ENCODE measurements around the gene EFHD2. TPM values are rescaled to one million over a fixed set of nuclear protein-coding genes. Genes with fewer than 3 reads are reported as not detected.

Gene EFHD2
- total RNA-seq, 6 experiments from 2014 or later = 41.2 to 67.2 (median 65.3) TPM

GRCh38 chr1:15411593-15412137 lies 2.0 kb downstream of the EFHD2 start:
- peak overlapping the region; percentile 72 for H3K27ac Mint-ChIP-seq
- peaks cover 57% of the 10 kb centered on the region for H3K4me1 Mint-ChIP-seq (ENCODE audit: low read depth)
- H3K4me3 Mint-ChIP-seq = peak overlapping the region; percentile 90
- peak; percentile 5 for DNase-seq
- peaks cover 19% of the 10 kb centered on the region for H3K36me3 Mint-ChIP-seq (ENCODE audit: low read depth)
- H3K9me3 Mint-ChIP-seq = no peaks in the 10 kb centered on the region
- TF ChIP-seq, protein P1, sequence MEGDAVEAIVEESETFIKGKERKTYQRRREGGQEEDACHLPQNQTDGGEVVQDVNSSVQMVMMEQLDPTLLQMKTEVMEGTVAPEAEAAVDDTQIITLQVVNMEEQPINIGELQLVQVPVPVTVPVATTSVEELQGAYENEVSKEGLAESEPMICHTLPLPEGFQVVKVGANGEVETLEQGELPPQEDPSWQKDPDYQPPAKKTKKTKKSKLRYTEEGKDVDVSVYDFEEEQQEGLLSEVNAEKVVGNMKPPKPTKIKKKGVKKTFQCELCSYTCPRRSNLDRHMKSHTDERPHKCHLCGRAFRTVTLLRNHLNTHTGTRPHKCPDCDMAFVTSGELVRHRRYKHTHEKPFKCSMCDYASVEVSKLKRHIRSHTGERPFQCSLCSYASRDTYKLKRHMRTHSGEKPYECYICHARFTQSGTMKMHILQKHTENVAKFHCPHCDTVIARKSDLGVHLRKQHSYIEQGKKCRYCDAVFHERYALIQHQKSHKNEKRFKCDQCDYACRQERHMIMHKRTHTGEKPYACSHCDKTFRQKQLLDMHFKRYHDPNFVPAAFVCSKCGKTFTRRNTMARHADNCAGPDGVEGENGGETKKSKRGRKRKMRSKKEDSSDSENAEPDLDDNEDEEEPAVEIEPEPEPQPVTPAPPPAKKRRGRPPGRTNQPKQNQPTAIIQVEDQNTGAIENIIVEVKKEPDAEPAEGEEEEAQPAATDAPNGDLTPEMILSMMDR (IDR thresholded peaks at IDR 0.05) = no peak
- peaks cover 2% of the 10 kb centered on the region for H3K27me3 Mint-ChIP-seq (ENCODE audit: insufficient read depth)

GRCh38 chr1:15412175-15412800 lies 2.6 kb downstream of the EFHD2 start:
- peak; percentile 48 for DNase-seq
- Mint-ChIP-seq H3K9me3 (no peaks in the 10 kb centered on the region), H3K27me3 (ENCODE audit: insufficient read depth) (peaks cover 2% of the 10 kb centered on the region), H3K4me3 (peak overlapping the region; percentile 90), H3K4me1 (ENCODE audit: low read depth) (peaks cover 57% of the 10 kb centered on the region), H3K36me3 (ENCODE audit: low read depth) (peaks cover 19% of the 10 kb centered on the region), H3K27ac (peak overlapping the region; percentile 44)
- TF ChIP-seq, protein P1 (IDR thresholded peaks at IDR 0.05) = no peak

- TF ChIP-seq, protein P1 (IDR thresholded peaks at IDR 0.05) = no peak
- peaks cover 19% of the 10 kb centered on the region for H3K36me3 Mint-ChIP-seq (ENCODE audit: low read depth)
- no peak overlapping the region for H3K27ac Mint-ChIP-seq
- H3K9me3 Mint-ChIP-seq = no peaks in the 10 kb centered on the region
- no peak overlapping the region for H3K4me3 Mint-ChIP-seq
- peaks cover 2% of the 10 kb centered on the region for H3K27me3 Mint-ChIP-seq (ENCODE audit: insufficient read depth)
- DNase-seq = no peak
- H3K4me1 Mint-ChIP-seq (ENCODE audit: low read depth) = peaks cover 57% of the 10 kb centered on the region
These were observed 3.2 kb downstream of the EFHD2 start for GRCh38 chr1:15412843-15413242.

DNA sequence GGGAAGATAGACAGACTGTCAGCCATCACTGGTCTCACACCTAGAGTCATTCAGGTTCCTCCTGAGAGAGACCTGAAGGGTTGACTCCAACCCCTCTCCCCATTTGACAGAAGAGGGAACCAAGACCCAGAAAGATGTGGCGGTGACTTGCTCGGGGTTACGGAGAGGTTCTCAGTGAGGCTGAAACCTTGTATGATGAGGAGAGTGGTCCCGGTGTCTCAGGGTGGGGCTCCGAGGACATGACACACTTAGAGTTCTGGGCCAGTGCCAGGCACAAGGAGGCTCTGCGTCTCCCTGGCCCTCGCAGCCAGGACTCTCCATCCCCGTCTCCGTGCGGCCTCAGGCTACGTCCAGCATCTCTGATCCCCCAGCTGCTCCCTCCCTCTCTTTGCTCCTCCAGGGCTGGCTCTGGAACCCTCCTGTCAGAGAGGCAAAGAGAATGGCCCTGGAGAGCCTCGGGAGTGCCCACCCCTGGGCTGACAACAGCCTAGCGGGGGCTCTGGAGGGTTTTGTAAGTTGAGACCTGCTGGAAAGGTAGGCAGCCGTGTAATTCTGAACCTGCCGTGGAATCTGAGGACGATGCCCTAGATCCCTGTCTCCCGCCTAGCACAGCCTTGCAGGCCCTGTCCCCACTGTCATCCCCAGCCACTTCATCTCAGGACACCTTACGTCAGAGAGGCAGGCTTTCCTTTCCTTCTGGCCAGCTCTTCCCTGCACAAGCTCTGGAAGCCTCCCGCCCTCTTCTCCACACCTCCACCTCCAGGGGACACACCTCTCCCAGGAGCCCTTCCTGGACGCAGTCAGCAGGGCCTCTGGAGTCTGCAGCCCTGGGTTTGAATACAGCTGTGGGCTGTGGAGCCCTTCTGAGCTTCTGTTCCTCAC lies 4.1 kb downstream of the EFHD2 start:
- no peak for DNase-seq
- no peak overlapping the region for H3K4me3 Mint-ChIP-seq
- no peaks in the 10 kb centered on the region for H3K9me3 Mint-ChIP-seq
- H3K36me3 Mint-ChIP-seq (ENCODE audit: low read depth) = peaks cover 19% of the 10 kb centered on the region
- TF ChIP-seq, protein P1 (IDR thresholded peaks at IDR 0.05) = no peak
- H3K27me3 Mint-ChIP-seq (ENCODE audit: insufficient read depth) = peaks cover 2% of the 10 kb centered on the region
- H3K4me1 Mint-ChIP-seq (ENCODE audit: low read depth) = peaks cover 52% of the 10 kb centered on the region
- no peak overlapping the region for H3K27ac Mint-ChIP-seq

DNA sequence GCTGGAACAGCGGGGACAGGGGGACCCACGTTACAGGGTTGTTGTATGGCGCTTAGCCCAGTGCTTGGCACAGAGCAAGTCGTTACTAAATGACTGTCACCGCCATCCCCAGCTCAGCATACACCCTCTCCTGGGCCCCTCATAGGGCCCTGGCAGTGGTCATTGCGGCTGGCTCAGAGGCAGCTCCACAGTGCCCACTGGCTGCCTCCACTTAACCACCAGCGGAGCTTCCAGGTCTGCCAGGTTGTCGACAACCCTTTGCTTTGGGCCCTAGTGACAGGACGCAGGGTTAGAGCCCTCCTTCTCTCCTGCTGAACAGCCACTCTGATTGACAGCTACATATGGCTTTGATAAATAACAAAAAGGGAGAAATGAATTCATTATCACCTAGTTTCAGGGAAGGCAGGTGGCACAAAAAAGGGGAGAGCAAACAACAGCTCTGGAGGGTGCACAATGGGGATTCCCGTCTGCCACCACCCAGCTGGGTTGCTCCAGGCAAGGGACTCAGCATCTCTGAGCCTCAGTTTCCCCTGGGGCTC lies 4.8 kb downstream of the EFHD2 start:
- Mint-ChIP-seq H3K9me3 (no peaks in the 10 kb centered on the region), H3K36me3 (ENCODE audit: low read depth) (peaks cover 19% of the 10 kb centered on the region), H3K27me3 (ENCODE audit: insufficient read depth) (peaks cover 2% of the 10 kb centered on the region), H3K4me3 (no peak overlapping the region), H3K27ac (peak overlapping the region; percentile 89), H3K4me1 (ENCODE audit: low read depth) (peaks cover 47% of the 10 kb centered on the region)
- TF ChIP-seq, protein P1 (IDR thresholded peaks at IDR 0.05) = no peak
- no peak for DNase-seq
